Upper lobe of left lung (tissue), 4 donors: ENCODE data around the gene CCDC171.

Source experiments
- CTCF ChIP-seq, 6 experiments: fragments of 450-650 bp in 4 of 6; fragments of 200-600 bp in 2 of 6; sonication (generic) in 2 of 6; IDR thresholded peaks; one replicate each; pipeline ENCODE4 v1.5.1; 2016 to 2019; ENCODE audit warnings: antibody characterized with exemption in 6 of 6
- POLR2AphosphoS5 ChIP-seq, 2 donors: sonication (generic); formaldehyde crosslinking; IDR thresholded peaks; one replicate each; pipeline ENCODE4 v1.5.1; 2017; ENCODE audit warnings: antibody characterized with exemption in 2 of 2

- TF ChIP-seq POLR2AphosphoS5 (IDR thresholded peaks at IDR 0.05) (no peak), CTCF (IDR thresholded peaks at IDR 0.05) (no peak)
These were observed 69.6 kb downstream of the CCDC171 start for GRCh38 chr9:15622318-15622971.
